ENCODE data around the gene HPCAL4. TPM values are rescaled to one million over a fixed set of nuclear protein-coding genes. Genes with fewer than 3 reads are reported as not detected.

HPCAL4 gene
- total and polyA plus RNA-seq, 2 donors (not counting 1 experiment from before 2014, with no cell fraction given): not detected

DNA sequence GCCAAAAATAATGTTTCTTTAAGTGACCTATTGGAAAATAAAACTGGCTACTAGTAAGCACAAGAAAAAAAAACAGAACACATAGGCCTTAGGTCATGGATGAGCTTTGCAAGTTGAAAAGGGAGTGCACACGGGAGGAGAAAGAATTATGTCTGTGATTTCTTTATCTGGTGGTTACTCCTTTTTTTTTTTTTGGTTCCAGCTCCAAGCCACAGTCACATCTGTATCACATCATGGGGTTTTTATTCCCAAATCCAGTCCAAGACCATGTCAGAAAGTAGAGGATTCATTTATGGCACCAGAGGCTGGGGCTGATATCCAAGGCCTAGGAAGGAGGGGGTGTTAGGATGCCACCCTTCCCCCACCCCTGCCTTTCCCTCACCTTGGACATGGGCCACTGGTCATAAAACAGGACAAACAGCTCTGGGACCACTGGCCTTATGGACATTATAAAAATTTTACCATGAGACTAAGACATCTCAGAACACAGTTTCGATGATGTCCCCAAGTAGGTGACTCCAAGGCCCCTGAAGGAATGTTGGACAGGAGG, 41.5 kb downstream of the HPCAL4 start:
- no peak overlapping the region for H3K9ac ChIP-seq (ENCODE audit: insufficient read depth, low read length)
- H3K36me3 ChIP-seq (ENCODE audit: control insufficient read depth, insufficient read depth, low read length): no peaks in the 10 kb centered on the region
- DNase-seq (ENCODE audit: low read depth in 2 of 2): no peak
- no peak for TF ChIP-seq EZH2 (IDR thresholded peaks at IDR 0.05; ENCODE audit: low read length, missing control alignments)
- TF ChIP-seq, protein P1, sequence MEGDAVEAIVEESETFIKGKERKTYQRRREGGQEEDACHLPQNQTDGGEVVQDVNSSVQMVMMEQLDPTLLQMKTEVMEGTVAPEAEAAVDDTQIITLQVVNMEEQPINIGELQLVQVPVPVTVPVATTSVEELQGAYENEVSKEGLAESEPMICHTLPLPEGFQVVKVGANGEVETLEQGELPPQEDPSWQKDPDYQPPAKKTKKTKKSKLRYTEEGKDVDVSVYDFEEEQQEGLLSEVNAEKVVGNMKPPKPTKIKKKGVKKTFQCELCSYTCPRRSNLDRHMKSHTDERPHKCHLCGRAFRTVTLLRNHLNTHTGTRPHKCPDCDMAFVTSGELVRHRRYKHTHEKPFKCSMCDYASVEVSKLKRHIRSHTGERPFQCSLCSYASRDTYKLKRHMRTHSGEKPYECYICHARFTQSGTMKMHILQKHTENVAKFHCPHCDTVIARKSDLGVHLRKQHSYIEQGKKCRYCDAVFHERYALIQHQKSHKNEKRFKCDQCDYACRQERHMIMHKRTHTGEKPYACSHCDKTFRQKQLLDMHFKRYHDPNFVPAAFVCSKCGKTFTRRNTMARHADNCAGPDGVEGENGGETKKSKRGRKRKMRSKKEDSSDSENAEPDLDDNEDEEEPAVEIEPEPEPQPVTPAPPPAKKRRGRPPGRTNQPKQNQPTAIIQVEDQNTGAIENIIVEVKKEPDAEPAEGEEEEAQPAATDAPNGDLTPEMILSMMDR (conservative IDR thresholded peaks at IDR 0.05 in 1 of 2, IDR thresholded peaks at IDR 0.05 in 1 of 2; ENCODE audit: low read depth in 1 of 2, low read length in 2 of 2): no peak
- no peaks in the 10 kb centered on the region for H4K20me1 ChIP-seq (ENCODE audit: control insufficient read depth, extremely low read depth, insufficient read depth, low read length)
- no peak overlapping the region for H3K27ac ChIP-seq (ENCODE audit: insufficient read depth, low read length)
- H3K4me2 ChIP-seq (ENCODE audit: extremely low read depth, insufficient read depth, low read length): no peak overlapping the region
- H3K9me3 ChIP-seq (ENCODE audit: control insufficient read depth, insufficient read depth, low read depth, low read length): no peaks in the 10 kb centered on the region
- H3K27me3 ChIP-seq (ENCODE audit: control insufficient read depth, insufficient read depth, low read length): peaks cover 5% of the 10 kb centered on the region
- H2AFZ ChIP-seq (ENCODE audit: low read length): no peak overlapping the region
- peaks cover 13% of the 10 kb centered on the region for H3K4me1 ChIP-seq (ENCODE audit: control insufficient read depth, extremely low read depth, insufficient read depth, low read length)
- H3K79me2 ChIP-seq (ENCODE audit: control insufficient read depth, insufficient read depth, low read length): no peaks in the 10 kb centered on the region
- no peak overlapping the region for H3K4me3 ChIP-seq (replicated peaks in 1 of 4; ENCODE audit: control extremely low read depth in 1 of 4, insufficient read depth in 1 of 4, low read depth in 3 of 4, low read length in 4 of 4)

- DNase-seq (ENCODE audit: low read depth in 2 of 2): no peak
- no peak overlapping the region for H3K27ac ChIP-seq (ENCODE audit: insufficient read depth, low read length)
- H4K20me1 ChIP-seq (ENCODE audit: control insufficient read depth, extremely low read depth, insufficient read depth, low read length): no peaks in the 10 kb centered on the region
- H3K9me3 ChIP-seq (ENCODE audit: control insufficient read depth, insufficient read depth, low read depth, low read length): no peaks in the 10 kb centered on the region
- no peak overlapping the region for H3K4me3 ChIP-seq (replicated peaks in 1 of 4; ENCODE audit: control extremely low read depth in 1 of 4, insufficient read depth in 1 of 4, low read depth in 3 of 4, low read length in 4 of 4)
- H2AFZ ChIP-seq (ENCODE audit: low read length): no peak overlapping the region
- H3K79me2 ChIP-seq (ENCODE audit: control insufficient read depth, insufficient read depth, low read length): no peaks in the 10 kb centered on the region
- H3K4me1 ChIP-seq (ENCODE audit: control insufficient read depth, extremely low read depth, insufficient read depth, low read length): peaks cover 13% of the 10 kb centered on the region
- no peak overlapping the region for H3K4me2 ChIP-seq (ENCODE audit: extremely low read depth, insufficient read depth, low read length)
- H3K27me3 ChIP-seq (ENCODE audit: control insufficient read depth, insufficient read depth, low read length): peaks cover 2% of the 10 kb centered on the region
- no peaks in the 10 kb centered on the region for H3K36me3 ChIP-seq (ENCODE audit: control insufficient read depth, insufficient read depth, low read length)
- TF ChIP-seq EZH2 (IDR thresholded peaks at IDR 0.05; ENCODE audit: low read length, missing control alignments): no peak
- TF ChIP-seq, protein P1 (conservative IDR thresholded peaks at IDR 0.05 in 1 of 2, IDR thresholded peaks at IDR 0.05 in 1 of 2; ENCODE audit: low read depth in 1 of 2, low read length in 2 of 2): no peak
- no peak overlapping the region for H3K9ac ChIP-seq (ENCODE audit: insufficient read depth, low read length)
These were observed 42.7 kb downstream of the HPCAL4 start for GRCh38 chr1:39648496-39648895.

DNA sequence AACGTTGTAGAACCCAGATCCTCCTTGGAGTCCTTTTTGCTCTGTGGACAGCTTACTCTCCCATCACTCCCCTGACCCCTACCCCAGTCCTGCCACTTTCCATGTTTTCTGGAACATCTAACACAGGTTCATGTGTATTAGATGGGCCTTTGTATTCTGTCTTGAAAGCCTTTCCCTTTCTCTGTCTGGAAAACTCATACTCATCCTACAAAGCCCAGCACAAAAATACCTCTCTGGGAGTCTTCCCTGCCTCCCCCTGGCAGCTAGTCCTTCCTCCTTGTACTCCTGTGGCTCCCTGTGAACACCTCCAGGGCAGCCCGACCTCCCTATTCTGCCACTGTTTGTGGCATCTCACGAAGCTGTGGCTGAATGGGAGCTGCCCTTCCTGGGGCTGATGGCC, 44.0 kb downstream of the HPCAL4 start:
- Histone ChIP-seq H3K36me3 (ENCODE audit: control insufficient read depth, insufficient read depth, low read length) (no peaks in the 10 kb centered on the region), H3K27me3 (ENCODE audit: control insufficient read depth, insufficient read depth, low read length) (peaks cover 2% of the 10 kb centered on the region), H3K79me2 (ENCODE audit: control insufficient read depth, insufficient read depth, low read length) (no peaks in the 10 kb centered on the region), H3K9ac (ENCODE audit: insufficient read depth, low read length) (no peak overlapping the region), H4K20me1 (ENCODE audit: control insufficient read depth, extremely low read depth, insufficient read depth, low read length) (no peaks in the 10 kb centered on the region), H3K4me2 (ENCODE audit: extremely low read depth, insufficient read depth, low read length) (no peak overlapping the region), H2AFZ (ENCODE audit: low read length) (no peak overlapping the region), H3K4me3 (replicated peaks in 1 of 4; ENCODE audit: control extremely low read depth in 1 of 4, insufficient read depth in 1 of 4, low read depth in 3 of 4, low read length in 4 of 4) (no peak overlapping the region), H3K9me3 (ENCODE audit: control insufficient read depth, insufficient read depth, low read depth, low read length) (no peaks in the 10 kb centered on the region), H3K4me1 (ENCODE audit: control insufficient read depth, extremely low read depth, insufficient read depth, low read length) (peaks cover 7% of the 10 kb centered on the region), H3K27ac (ENCODE audit: insufficient read depth, low read length) (no peak overlapping the region)
- no peak for TF ChIP-seq EZH2 (IDR thresholded peaks at IDR 0.05; ENCODE audit: low read length, missing control alignments)
- TF ChIP-seq, protein P1 (conservative IDR thresholded peaks at IDR 0.05 in 1 of 2, IDR thresholded peaks at IDR 0.05 in 1 of 2; ENCODE audit: low read depth in 1 of 2, low read length in 2 of 2): no peak
- no peak for DNase-seq (ENCODE audit: low read depth in 2 of 2)
